HG03039 (cell line): ENCODE measurements around the gene AP1S2.
"Not testable (repeated sequence)": the region's sequence is repeated elsewhere in the genome, so short reads cannot be mapped to it uniquely, and the experiment has no call there.

ENCODE experiments used
- ATAC-seq: cut with Tn5 transposase; IDR thresholded peaks from one replicate; pipeline ENCODE4 v1.9.1; 2021; ENCODE audit warnings: mild to moderate bottlenecking, moderate library complexity; ENCODE audit not compliant: unreplicated experiment

The AP1S2 gene

DNA sequence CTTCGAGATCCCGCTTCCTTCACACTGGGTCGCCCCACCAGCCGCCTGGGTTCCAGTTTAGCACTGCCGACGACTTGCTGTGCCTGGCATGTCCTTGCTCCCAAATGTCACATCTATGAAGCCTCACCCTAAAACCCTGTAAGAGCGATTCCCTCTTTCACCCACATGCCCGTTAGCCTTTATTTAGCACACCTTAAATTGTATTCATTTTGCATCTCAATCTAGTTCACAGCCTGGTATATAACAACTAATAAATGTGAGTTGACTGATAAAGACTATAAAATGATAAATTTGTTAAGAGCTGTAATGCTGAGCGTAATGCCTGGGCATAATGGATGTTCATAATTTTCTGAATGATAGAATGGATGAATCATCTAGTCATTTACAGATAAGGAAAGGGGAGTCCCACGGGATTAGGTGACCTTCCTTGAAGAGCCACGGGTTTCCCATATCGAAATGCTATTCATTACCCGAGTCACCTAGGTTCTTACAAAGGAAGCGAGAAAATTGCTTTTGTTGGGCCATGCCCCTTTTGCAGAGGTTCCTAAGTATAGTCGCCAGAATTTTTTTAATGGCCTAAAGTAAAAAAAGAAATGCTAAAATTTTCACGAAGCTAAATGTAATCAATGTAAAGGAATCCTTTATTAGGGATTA is 1.1 kb upstream of the AP1S2 start:
- no peak for ATAC-seq

GRCh38 chrX:15854080-15854655 is 445 bp downstream of the AP1S2 start:
- peak; percentile 40 for ATAC-seq

GRCh38 chrX:15853586-15854079 is 980 bp downstream of the AP1S2 start:
- no peak for ATAC-seq

- no peak for ATAC-seq
These were observed 5.1 kb downstream of the AP1S2 start for GRCh38 chrX:15849555-15849954.

DNA sequence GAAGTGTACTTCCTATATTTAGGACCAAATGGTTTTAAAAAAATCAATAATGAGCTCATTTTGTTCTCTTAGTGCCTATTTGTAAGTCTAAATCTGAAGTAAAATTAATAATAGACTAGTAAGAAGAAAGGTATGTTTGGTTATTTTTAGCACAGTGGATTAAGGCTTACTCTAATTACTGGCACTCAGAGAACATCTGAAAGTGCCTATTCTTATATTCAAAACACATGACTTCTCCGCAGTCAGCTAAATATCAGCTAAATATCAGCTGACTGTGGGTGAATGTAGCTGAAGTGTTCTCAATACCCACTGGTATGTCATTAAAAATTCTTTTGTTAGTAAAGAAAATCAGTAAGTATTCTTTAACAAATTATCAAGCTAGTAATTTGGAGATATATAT is 6.0 kb downstream of the AP1S2 start:
- no peak for ATAC-seq

GRCh38 chrX:15843960-15844359 is 10.7 kb downstream of the AP1S2 start:
- ATAC-seq, result no peak

DNA sequence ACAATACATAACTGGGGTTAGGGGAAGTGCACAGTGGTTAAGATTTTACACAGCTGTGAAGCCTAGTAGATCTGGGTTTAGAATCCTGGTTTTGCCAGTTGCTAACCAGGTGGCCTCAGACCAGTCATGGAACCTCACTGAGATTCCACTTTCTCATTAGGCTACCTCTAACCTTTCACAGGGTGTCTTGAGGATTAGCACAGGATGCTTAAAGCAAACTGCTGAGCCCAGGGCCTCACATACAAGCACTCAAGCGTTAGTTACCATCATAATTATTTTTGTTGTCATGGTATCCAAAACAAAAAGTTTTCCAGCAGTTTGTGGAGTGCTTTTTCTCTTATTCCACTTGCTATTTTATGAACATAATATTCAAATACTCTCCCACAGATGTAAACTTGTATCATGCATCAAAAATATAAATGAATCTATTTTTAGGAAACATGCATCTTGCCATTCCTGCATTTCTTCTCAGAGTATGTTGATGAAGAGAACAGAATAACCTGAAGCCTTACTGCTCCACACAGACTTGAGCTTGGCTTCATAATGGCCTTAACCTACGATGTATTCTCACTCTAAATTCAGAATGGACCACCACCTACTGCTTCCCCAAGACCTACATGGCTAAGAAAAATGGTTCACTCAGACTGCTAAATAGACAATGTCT is 12.6 kb downstream of the AP1S2 start:
- ATAC-seq, result no peak

GRCh38 chrX:15838017-15838416 is 16.6 kb downstream of the AP1S2 start:
- no peak for ATAC-seq

DNA sequence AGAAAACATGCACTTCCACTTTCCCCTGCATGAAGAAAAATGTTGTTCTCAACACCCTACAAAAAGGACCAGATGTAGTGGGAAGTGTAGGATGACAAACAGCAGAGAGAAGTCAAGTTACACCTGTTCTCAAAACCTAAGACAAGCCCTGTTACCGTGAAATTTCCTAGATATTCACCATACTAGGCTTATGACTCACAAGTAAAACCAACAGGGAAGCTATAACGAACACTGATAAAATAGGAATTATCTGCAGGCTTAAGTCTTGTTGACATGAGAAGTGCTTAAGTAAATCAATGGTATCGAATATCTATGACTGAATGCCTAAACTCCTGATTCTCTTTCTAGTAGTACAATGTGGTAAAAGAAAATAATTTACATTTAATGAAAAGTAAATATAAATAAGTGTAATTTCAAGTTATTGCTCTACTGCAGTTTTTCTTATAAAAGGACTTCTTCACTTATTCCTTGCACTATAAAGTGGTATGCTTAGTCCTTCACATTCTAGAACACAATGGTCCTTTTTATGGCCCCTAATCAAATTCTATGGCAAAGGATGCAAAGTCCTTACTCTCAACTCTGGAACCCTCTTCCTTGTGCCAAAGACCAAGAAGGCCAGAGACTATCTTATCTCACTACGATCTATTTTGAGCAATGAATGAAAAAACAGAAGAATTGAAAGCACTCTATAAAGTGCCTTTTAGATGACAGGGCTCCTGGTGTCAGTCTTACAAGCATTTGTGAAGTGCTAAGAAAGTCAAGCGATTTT is 19.6 kb downstream of the AP1S2 start:
- ATAC-seq, result no peak

DNA sequence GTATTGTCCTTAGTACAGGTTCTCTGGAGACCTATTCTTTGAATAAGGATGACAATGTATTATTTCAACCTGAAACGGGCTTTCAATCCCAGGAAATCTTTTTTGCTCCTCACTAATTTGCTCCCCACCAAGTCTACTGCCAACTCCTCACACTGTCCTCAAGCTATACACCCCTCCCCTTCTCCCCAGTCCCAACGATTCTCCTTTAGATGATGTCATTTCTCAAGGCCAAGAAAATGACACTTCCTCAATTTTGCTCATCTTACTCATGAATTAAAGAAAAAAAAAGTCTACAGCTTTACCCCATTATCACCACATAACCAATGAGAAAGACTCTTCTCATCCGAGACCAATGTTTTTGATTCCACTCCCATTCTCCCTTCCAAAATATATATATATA is 20.6 kb downstream of the AP1S2 start:
- no peak for ATAC-seq

GRCh38 chrX:15831347-15831746 is 23.3 kb downstream of the AP1S2 start:
- ATAC-seq, result not testable (repeated sequence)

GRCh38 chrX:15829217-15829616 is 25.4 kb downstream of the AP1S2 start:
- ATAC-seq, result no peak

- ATAC-seq, result no peak
These were observed 28.7 kb downstream of the AP1S2 start for GRCh38 chrX:15825936-15826335.

GRCh38 chrX:15822922-15823321 is 31.7 kb downstream of the AP1S2 start:
- no peak for ATAC-seq

GRCh38 chrX:15820106-15821073 is 34.2 kb downstream of the AP1S2 start:
- ATAC-seq, result no peak

DNA sequence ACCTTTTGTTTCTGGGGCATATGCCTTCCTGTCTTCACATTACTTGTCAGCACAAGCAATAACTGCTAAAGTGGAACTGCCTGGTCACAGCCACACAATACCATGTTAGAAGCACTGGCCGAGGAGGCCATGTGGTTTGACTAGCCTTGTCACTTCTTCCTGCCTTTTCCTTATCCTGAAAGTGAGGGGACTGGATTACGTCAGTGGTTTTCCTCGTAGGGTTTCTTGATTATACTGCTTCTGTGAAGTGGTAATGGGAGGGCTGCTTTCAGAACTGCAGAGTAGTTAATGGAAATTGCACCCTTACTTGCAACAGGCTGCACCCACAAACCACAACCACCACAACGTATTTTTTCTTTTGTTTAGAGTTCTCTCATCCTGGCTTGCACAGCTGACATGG is 37.7 kb downstream of the AP1S2 start:
- ATAC-seq, result no peak

GRCh38 chrX:15816438-15816809 is 38.2 kb downstream of the AP1S2 start:
- no peak for ATAC-seq

DNA sequence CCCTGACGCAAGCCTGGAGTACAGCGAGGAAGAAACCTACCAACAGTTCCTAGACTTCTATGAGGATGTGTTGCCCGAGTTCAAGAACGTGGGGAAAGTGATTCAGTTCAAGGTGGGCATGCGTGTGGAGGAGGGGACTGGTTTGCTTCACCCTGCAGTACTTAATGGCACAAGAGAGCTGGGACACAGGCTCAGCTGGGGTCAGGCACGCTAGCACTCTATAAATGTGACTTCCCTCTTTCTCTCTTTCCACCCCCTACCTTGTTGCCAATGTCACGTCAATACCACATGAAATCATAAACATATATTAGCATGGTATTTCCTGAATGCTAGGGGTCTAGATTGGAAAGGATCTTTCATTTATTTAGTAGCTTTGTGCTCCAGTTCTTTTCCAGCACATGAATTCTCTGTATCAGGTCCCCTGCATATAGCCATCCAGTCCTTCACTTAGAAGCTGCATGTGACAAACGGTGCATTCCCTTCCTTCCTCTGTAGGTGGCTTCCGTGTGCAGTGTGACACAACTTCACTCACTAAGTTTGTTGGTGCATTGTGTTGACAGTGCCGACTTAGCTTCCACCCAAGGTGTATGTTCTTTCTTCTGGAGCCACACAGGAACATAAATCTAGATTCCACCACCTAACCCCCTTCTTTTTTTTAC is 38.7 kb downstream of the AP1S2 start:
- ATAC-seq, result peak; percentile 54

DNA sequence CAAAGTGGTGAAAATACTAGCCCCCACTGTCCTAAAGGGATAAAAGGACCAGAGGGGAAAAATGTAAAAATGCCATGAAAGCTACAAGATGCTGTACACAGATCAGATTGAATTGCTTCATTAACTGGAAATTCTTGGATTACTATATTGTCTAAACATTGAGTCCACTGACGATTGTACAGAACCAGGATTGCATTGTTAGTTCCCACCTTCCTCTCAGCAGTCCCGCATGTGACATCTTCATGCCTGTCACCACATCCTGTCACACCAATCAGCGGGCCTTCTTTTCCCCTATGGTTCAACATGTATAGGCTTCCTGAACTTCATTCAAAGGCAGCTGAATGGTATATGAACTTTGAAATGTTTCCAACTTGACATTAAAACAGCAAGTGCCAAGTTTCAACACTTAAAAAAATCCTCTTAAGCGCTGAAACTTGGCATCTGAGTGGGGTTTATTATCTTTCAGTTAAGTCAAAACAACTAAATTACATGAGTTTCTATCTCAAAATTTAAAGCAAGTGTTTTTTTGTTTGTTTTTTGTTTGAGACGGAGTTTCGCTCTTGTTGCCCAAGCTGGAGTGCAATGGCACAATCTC is 39.7 kb downstream of the AP1S2 start:
- ATAC-seq, result no peak

DNA sequence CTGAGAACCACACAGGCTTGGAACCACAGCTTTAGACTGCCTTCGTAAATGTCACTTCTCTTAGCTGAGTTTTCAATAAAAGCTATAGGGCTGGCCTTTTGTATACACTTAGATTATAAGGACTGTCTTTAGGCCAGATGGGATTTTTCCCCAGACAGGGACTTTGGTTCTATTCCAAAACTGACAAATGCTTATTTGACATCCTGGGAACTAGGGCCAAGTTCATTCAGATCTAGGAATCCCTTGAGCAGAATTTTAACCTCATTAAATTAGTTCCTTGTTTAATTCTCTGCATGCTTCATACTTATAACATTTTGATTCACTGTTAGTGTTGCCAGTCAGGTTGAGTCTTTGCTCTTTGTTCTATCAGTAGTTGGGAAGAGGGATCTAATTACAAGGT is 41.2 kb downstream of the AP1S2 start:
- no peak for ATAC-seq
